Stimulated activated CD8-positive, alpha-beta memory T cell treated with anti-CD3 and anti-CD28 coated beads, Interleukin-7, amount 100 ng/mL, for 48 hours (primary cell): ENCODE data around the gene ENG.

Source experiments
- DNase-seq, 2 donors: peaks; one replicate each; pipeline ENCODE4 v3.0.0-alpha.2; 2020; ENCODE audit warnings: low read depth in 1 of 2; ENCODE audit errors: extremely low read depth in 1 of 2

Gene ENG

GRCh38 chr9:127778280-127779135 is 76.0 kb downstream of the ENG start, which contains the start of gene SH2D3C:
Gene SH2D3C, minus strand, starts transcription at chr9:127778666. Its CDS starts 39 bp downstream, at chr9:127778627.
- DNase-seq = no peak

DNA sequence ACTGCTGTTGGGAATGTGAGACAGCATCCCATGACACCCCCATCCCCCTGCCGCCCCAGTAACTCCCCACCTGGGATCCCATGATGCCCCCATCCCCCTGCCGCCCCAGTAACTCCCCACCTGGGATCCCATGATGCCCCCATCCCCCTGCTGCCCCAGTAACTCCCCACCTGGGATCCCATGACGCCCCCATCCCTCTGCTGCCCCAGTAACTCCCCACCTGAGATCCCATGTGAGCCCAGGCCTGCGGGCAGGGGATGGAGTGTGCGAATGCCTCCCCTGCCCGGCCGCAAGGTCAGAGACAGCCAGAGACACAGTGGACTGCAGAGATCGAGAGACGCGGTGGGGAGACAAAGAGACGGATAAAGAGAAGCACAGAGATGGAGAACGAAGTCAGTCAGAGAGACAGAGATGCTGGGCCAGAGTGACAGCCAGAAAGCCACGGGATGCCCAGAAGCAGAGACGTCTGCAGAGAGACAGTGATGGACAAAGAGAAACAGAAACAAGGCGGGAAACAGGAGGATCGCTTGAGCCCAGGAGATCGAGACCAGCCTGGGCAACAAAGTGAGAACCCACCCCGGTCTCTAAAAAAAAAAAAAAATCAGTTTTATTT is 77.0 kb downstream of the ENG start:
- DNase-seq = no peak

DNA sequence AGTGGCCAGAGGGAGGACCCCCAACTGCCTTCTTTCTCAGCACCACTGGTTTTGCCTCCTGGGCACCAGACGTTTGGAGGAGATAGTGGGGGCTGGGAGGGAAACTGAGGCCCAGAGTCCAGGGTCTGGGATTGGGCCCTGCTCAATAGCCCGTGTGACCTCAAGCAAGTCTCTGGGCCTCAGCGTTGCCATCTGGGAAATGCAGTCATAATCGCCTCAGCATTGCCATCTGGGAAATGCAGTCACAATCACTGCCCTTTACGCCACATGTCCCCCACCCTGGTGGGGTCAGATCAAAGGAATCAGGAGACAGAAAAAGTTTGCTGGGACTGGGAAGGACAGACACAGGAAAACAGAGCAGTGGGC is 77.6 kb downstream of the ENG start:
- DNase-seq = no peak

GRCh38 chr9:127776195-127776923 is 78.1 kb downstream of the ENG start:
- peak; percentile 50 to 63 for DNase-seq

GRCh38 chr9:127773981-127774380 is 80.5 kb downstream of the ENG start:
- DNase-seq = no peak

- DNase-seq = no peak
These were observed 81.2 kb downstream of the ENG start for GRCh38 chr9:127773272-127773671.

GRCh38 chr9:127772603-127773002 is 81.9 kb downstream of the ENG start:
- DNase-seq = no peak

DNA sequence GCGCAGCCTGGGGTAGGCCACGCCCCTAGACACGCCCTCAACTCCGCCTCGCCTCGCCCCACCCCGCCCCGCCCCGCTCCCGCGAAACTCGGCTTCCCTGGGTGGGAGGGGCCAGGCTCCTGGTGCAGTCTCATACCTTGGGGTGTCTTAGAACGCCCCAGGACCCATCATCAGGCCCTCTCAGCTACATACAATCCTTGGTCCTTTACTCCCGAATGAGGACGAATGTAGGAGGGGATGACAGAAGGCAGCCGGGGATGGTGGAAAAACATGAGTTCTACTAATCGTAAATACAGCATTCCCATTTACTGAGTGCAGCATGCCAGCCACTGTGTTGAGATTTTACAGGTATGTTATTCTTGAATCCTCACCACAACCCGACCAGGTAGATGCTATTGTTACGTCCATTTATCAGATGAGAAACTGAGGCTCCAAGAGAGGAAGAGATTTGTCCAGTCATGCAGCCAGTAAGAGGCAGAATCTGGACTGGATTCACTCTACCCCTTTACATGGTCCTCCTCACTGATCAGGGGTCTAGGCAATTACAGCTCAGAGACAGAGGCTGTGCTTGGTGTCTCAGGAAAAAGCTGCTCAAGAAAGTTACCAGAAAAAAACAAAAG is 82.8 kb downstream of the ENG start:
- no peak for DNase-seq

DNA sequence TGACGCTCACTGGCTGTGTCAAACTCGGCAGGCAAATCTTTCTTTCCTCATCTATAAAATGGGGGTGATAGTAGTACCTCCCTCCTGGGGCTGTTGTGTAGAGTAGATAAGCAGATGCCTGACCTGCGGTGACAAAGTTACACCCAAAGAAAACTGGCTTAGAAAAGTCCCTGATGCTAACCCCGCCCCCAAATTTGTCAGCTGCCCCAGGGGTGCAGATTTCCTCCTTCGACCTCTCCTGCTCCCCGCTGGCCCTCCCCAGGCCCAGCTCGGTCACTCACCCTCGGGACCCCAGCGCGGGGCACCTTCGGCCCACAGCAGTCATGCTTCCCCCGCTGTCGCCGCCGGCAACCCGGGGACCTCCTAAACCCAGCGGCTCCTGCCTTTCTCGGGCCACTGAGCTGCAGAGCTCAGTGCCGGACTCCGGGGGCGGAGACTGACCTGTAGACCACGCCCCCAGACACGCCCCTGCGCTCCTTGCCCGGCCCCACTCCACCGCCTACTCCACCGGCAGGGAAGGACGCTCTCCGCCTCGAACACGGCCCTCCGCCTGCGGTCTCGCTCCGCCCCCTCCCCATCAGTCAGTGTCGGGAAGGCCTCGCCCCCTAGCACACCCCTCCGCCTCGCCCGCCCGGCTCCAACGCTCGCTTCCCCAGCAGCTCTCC is 83.4 kb downstream of the ENG start:
- peak; percentile 96 to 97 for DNase-seq

GRCh38 chr9:127770583-127770904 is 83.9 kb downstream of the ENG start:
- no peak for DNase-seq

GRCh38 chr9:127769929-127770582 is 84.4 kb downstream of the ENG start:
- DNase-seq = no peak

DNA sequence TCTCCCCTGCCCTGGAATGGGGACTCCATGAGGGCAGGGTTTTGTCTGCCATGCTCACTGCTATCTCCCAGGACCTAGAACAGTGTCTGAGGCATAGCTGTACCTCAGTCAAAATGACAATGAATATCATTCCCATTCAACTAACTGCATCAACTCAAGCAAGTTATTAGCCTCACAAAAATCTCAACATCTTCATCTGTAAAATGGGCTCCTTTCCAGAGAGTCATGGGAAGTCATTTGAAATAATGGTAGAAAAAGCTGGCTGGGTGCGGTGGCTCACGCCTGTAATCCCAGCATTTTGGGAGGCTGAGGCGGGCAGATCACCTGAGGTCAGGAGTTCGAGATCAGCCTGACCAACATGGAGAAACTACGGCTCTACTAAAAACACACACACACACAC is 85.4 kb downstream of the ENG start:
- DNase-seq = no peak

GRCh38 chr9:127768698-127769097 is 85.8 kb downstream of the ENG start:
- DNase-seq = no peak

GRCh38 chr9:127767909-127768331 is 86.5 kb downstream of the ENG start:
- DNase-seq = no peak

- no peak for DNase-seq
These were observed 87.0 kb downstream of the ENG start for GRCh38 chr9:127767410-127767809.

GRCh38 chr9:127765418-127765817 is 89.0 kb downstream of the ENG start:
- no peak for DNase-seq
